Stomach (tissue), 4 donors: ENCODE results near the gene ARHGAP25.

Experiments used
- EP300 ChIP-seq: sonication (generic); formaldehyde crosslinking; IDR thresholded peaks from one replicate; pipeline ENCODE4 v1.6.1; 2017; ENCODE audit warnings: antibody characterized with exemption
- POLR2A ChIP-seq, 4 donors: fragments of 450-650 bp; IDR thresholded peaks; one replicate each; pipeline ENCODE4 v1.6.1; 2016; ENCODE audit warnings: antibody characterized with exemption in 4 of 4, control low read depth in 2 of 4, mild to moderate bottlenecking in 1 of 4, moderate library complexity in 1 of 4
- TF ChIP-seq, protein P1 (sequence below), 7 experiments: fragments of 450-650 bp in 4 of 7; fragments of 200-600 bp in 3 of 7; sonication (generic) in 3 of 7; IDR thresholded peaks; one replicate each; pipeline ENCODE4 v1.5.1; 2016 to 2019; ENCODE audit warnings: antibody characterized with exemption in 7 of 7, control low read depth in 2 of 7, mild to moderate bottlenecking in 1 of 7

GRCh38 chr2:68734176-68734575 is 435 bp upstream of the ARHGAP25 start:
- TF ChIP-seq, protein P1, sequence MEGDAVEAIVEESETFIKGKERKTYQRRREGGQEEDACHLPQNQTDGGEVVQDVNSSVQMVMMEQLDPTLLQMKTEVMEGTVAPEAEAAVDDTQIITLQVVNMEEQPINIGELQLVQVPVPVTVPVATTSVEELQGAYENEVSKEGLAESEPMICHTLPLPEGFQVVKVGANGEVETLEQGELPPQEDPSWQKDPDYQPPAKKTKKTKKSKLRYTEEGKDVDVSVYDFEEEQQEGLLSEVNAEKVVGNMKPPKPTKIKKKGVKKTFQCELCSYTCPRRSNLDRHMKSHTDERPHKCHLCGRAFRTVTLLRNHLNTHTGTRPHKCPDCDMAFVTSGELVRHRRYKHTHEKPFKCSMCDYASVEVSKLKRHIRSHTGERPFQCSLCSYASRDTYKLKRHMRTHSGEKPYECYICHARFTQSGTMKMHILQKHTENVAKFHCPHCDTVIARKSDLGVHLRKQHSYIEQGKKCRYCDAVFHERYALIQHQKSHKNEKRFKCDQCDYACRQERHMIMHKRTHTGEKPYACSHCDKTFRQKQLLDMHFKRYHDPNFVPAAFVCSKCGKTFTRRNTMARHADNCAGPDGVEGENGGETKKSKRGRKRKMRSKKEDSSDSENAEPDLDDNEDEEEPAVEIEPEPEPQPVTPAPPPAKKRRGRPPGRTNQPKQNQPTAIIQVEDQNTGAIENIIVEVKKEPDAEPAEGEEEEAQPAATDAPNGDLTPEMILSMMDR (IDR thresholded peaks at IDR 0.05): no peak
- TF ChIP-seq POLR2A (IDR thresholded peaks at IDR 0.05) (no peak), EP300 (no peak)
